CD4-positive, alpha-beta T cell treated with Interleukin-17A for 1 hour (primary cell): ENCODE data around the gene SLC29A3.

Experiments
- DNase-seq: peaks from one replicate; pipeline ENCODE4 v3.0.0-alpha.2; 2020

SLC29A3 gene

GRCh38 chr10:71395621-71396020, 76.6 kb downstream of the SLC29A3 start:
- DNase-seq, result no peak

- peak; percentile 19 for DNase-seq
Measured at GRCh38 chr10:71396084-71396710, 77.1 kb downstream of the SLC29A3 start.

- DNase-seq, result no peak
Measured at GRCh38 chr10:71396711-71397295, 77.7 kb downstream of the SLC29A3 start, which contains the start of gene CDH23. CDH23 (plus strand) TSS chr10:71396920; CDS start chr10:71439832, 42,912 bp downstream.

GRCh38 chr10:71397296-71398212, 78.5 kb downstream of the SLC29A3 start:
- DNase-seq, result no peak

GRCh38 chr10:71398976-71399375, 79.9 kb downstream of the SLC29A3 start:
- DNase-seq, result no peak

- no peak for DNase-seq
Measured at GRCh38 chr10:71399946-71400345, 80.9 kb downstream of the SLC29A3 start.

- no peak for DNase-seq
Measured at GRCh38 chr10:71401056-71401455, 82.0 kb downstream of the SLC29A3 start.

- no peak for DNase-seq
Measured at GRCh38 chr10:71402005-71402404, 82.9 kb downstream of the SLC29A3 start.

- no peak for DNase-seq
Measured at GRCh38 chr10:71404503-71405295, 85.6 kb downstream of the SLC29A3 start.

- DNase-seq, result no peak
Measured at GRCh38 chr10:71406878-71407277, 87.8 kb downstream of the SLC29A3 start.

GRCh38 chr10:71408436-71409225, 89.6 kb downstream of the SLC29A3 start:
- DNase-seq, result no peak

GRCh38 chr10:71409516-71410104, 90.6 kb downstream of the SLC29A3 start:
- DNase-seq, result no peak
